ENCODE measurements around the gene SH3RF1. TPM values are rescaled to one million over a fixed set of nuclear protein-coding genes. Genes with fewer than 3 reads are reported as not detected.

The SH3RF1 gene
- total RNA-seq, 4 donors from 2014 or later = 10.6 to 17.9 (median 13.3) TPM

- no peak for TF ChIP-seq POLR2A (IDR thresholded peaks at IDR 0.05)
- TF ChIP-seq EP300 (IDR thresholded peaks at IDR 0.05) = no peak
- TF ChIP-seq CTCF (IDR thresholded peaks at IDR 0.05) = no peak
- Histone ChIP-seq H3K27ac (no peak overlapping the region), H3K4me3 (no peak overlapping the region), H3K4me1 (peaks cover 0 to 4% (median 0%) of the 10 kb centered on the region in 4 donors), H3K27me3 (no peaks in the 10 kb centered on the region), H3K9me3 (peaks cover 0 to 16% (median 4%) of the 10 kb centered on the region in 4 donors), H3K36me3 (peaks cover 0 to 27% (median 0%) of the 10 kb centered on the region in 3 donors)
- DNase-seq (ENCODE audit: low spot score in 2 of 2) = no peak
- 91 to 94% methylated on average over 5 of the region's 5 CpGs for WGBS, 2 donors
These were observed 180.1 kb downstream of the SH3RF1 start for GRCh38 chr4:169090484-169091215.

- no peak for DNase-seq (ENCODE audit: low spot score in 2 of 2)
- Histone ChIP-seq H3K36me3 (peaks cover 0 to 17% (median 0%) of the 10 kb centered on the region in 3 donors), H3K9me3 (peaks cover 0 to 16% (median 4%) of the 10 kb centered on the region in 4 donors), H3K27me3 (no peaks in the 10 kb centered on the region), H3K4me3 (no peak overlapping the region), H3K27ac (no peak overlapping the region), H3K4me1 (no peaks in the 10 kb centered on the region)
- WGBS, 2 donors = 94 to 95% methylated on average over 5 of the region's 5 CpGs
- TF ChIP-seq POLR2A (IDR thresholded peaks at IDR 0.05) (no peak), CTCF (IDR thresholded peaks at IDR 0.05) (no peak), EP300 (IDR thresholded peaks at IDR 0.05) (no peak)
These were observed 181.8 kb downstream of the SH3RF1 start for GRCh38 chr4:169089004-169089403.

GRCh38 chr4:169084954-169085353 lies 185.8 kb downstream of the SH3RF1 start:
- H3K27ac ChIP-seq = no peak overlapping the region
- DNase-seq (ENCODE audit: low spot score in 2 of 2) = no peak
- no peak for TF ChIP-seq EP300 (IDR thresholded peaks at IDR 0.05)
- TF ChIP-seq CTCF (IDR thresholded peaks at IDR 0.05) = no peak
- TF ChIP-seq POLR2A (IDR thresholded peaks at IDR 0.05) = no peak
- H3K27me3 ChIP-seq = no peaks in the 10 kb centered on the region
- peaks cover 0 to 22% (median 12%) of the 10 kb centered on the region in 4 donors for H3K4me1 ChIP-seq
- WGBS, 2 donors = 76 to 84% methylated on average over 4 of the region's 4 CpGs
- H3K4me3 ChIP-seq = no peak overlapping the region
- peaks cover 0 to 7% (median 0%) of the 10 kb centered on the region in 3 donors for H3K36me3 ChIP-seq
- no peaks in the 10 kb centered on the region for H3K9me3 ChIP-seq

DNA sequence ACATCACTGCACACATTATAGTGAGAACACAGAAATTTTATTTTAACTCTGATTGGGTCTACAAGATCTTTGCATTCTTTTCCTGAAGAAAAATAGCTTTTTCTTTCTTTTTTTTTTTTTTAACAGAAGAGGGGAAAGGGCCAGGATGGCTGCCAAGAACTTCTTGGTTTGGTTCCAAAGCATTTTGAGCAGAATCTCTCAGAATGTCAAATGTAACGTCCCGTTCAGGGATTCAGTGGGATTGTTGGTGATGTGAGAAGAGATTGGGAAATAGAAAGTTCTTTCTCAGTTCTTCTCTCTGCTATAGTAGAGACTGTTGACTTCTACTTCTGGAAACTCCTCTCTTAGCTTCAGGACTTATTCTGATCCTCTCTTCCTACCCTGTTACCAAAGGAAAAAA lies 189.8 kb downstream of the SH3RF1 start:
- H3K4me1 ChIP-seq = peaks cover 0 to 27% (median 15%) of the 10 kb centered on the region in 4 donors
- no peaks in the 10 kb centered on the region for H3K9me3 ChIP-seq
- peak overlapping the region in 2 of 4 donors; percentile 20 to 24 for H3K4me3 ChIP-seq
- no peaks in the 10 kb centered on the region for H3K36me3 ChIP-seq
- no peaks in the 10 kb centered on the region for H3K27me3 ChIP-seq
- DNase-seq (ENCODE audit: low spot score in 2 of 2) = peak in 1 of 2 donors; percentile 75
- TF ChIP-seq EP300 (IDR thresholded peaks at IDR 0.05) (peak in 1 of 2 donors; percentile 70), CTCF (IDR thresholded peaks at IDR 0.05) (no peak), POLR2A (IDR thresholded peaks at IDR 0.05) (no peak)
- H3K27ac ChIP-seq = peak overlapping the region; percentile 56 to 94 (median 80)
- 0 to 1% methylated on average over 2 of the region's 2 CpGs for WGBS, 2 donors
